K562 (cell line): ENCODE measurements around the gene MTMR10. TPM values are rescaled to one million over a fixed set of nuclear protein-coding genes. Genes with fewer than 3 reads are reported as not detected.

Experiments
- ATAC-seq: fragments of 200-7000 bp; cut with Tn5 transposase; 3 replicates; pipeline ENCODE4 v1.9.1; 2020; ENCODE audit warnings: moderate library complexity
- Bru-seq: library from RNA; stranded (reverse); fragments of 400-500 nt; gene quantifications from one replicate; lab custom pipeline; 2021; lab: Mats Ljungman, UMichigan
- BruChase-seq, 2 experiments: library from RNA; stranded (reverse); fragments of 400-500 nt; gene quantifications; one replicate each; lab custom pipeline; 2021; lab: Mats Ljungman, UMichigan
- BruUV-seq: library from RNA; stranded (reverse); fragments of 400-500 nt; replicated peaks from 2 replicates; lab custom pipeline; 2021; lab: Mats Ljungman, UMichigan
- CTCF ChIA-PET: fragments of 300-600 bp; formaldehyde crosslinking; extraction: SDS; loops from one replicate; lab custom pipeline; 2021; ENCODE audit warnings: low intra/inter-chr PET ratio; lab: Yijun Ruan, JAX
- POLR2A ChIA-PET: fragments of 300-600, 350-650 bp; sonication (Branson Sonifier 250); formaldehyde crosslinking; extraction: SDS; loops from one replicate; lab custom pipeline; 2021; ENCODE audit warnings: antibody characterized with exemption, inconsistent platforms; lab: Yijun Ruan, JAX
- DNase-seq, 4 experiments: peaks; one replicate each; pipeline versions ENCODE4 v3.0.0 to v3.0.0-alpha.2; 2011 to 2018; ENCODE audit warnings: low spot score in 3 of 4, mixed read lengths in 3 of 4; ENCODE audit errors: extremely low read depth in 1 of 4
- FAIRE-seq: peaks from 2 replicates; lab custom pipeline; 2011; peaks lifted over from hg19 to GRCh38; lab: Jason Lieb, UNC
- H2AFZ ChIP-seq: 2 replicates; pipeline ENCODE4 v1.6.0; 2011; ENCODE audit warnings: low read depth, low read length, control low read depth, inconsistent platforms
- H3K27ac ChIP-seq: fragments of 200-600 bp; 3 replicates; pipeline ENCODE4 v1.8.0; 2011; ENCODE audit warnings: low read depth, mild to moderate bottlenecking, control low read depth, inconsistent platforms, low read length, moderate library complexity, mixed read lengths; ENCODE audit errors: extremely low read depth
- H3K27me3 ChIP-seq, 2 experiments: fragments of 300-600 bp in 1 of 2; 2 replicates in 1 of 2; 3 replicates in 1 of 2; pipeline versions ENCODE4 v1.6.0 to v1.8.0; 2011; ENCODE audit warnings: inconsistent platforms in 2 of 2, low read length in 2 of 2, mild to moderate bottlenecking in 1 of 2, mixed read lengths in 1 of 2, moderate library complexity in 1 of 2; ENCODE audit not compliant: control insufficient read depth in 2 of 2, insufficient read depth in 2 of 2
- H3K36me3 ChIP-seq: fragments of 300-600 bp; 3 replicates; pipeline ENCODE4 v1.8.0; 2011; ENCODE audit warnings: mild to moderate bottlenecking, low read length, inconsistent platforms; ENCODE audit not compliant: control insufficient read depth, insufficient read depth
- H3K4me1 ChIP-seq, 2 experiments: fragments of 200-600 bp in 1 of 2; replicated peaks in 1 of 2; 2 replicates in 1 of 2; 3 replicates in 1 of 2; pipeline versions ENCODE4 v1.5.1 to v1.8.0; 2011; ENCODE audit warnings: inconsistent platforms in 2 of 2, low read length in 2 of 2, mild to moderate bottlenecking in 1 of 2, mixed read lengths in 1 of 2, moderate library complexity in 1 of 2; ENCODE audit not compliant: control insufficient read depth in 2 of 2, insufficient read depth in 2 of 2
- H3K4me2 ChIP-seq: 2 replicates; pipeline ENCODE4 v1.6.1; 2011; ENCODE audit warnings: low read length, control low read depth, inconsistent platforms, mixed read lengths; ENCODE audit not compliant: insufficient read depth
- H3K4me3 ChIP-seq: fragments of 200-600 bp; sonication (generic), shearing (Covaris generic); 2 replicates; pipeline ENCODE4 v1.5.1; 2016; ENCODE audit warnings: control low read depth, inconsistent platforms
- H3K79me2 ChIP-seq: fragments of 200-600 bp; 3 replicates; pipeline ENCODE4 v1.8.0; 2011; ENCODE audit warnings: low read length, inconsistent platforms; ENCODE audit not compliant: control insufficient read depth, insufficient read depth
- H3K9ac ChIP-seq, 2 experiments: 2 replicates each; pipeline versions ENCODE4 v1.6.0 to v1.6.1; 2011; ENCODE audit warnings: low read depth in 2 of 2, low read length in 2 of 2, control low read depth in 1 of 2, inconsistent platforms in 1 of 2, mild to moderate bottlenecking in 1 of 2, mixed read lengths in 1 of 2; ENCODE audit not compliant: insufficient read depth in 1 of 2
- H3K9me1 ChIP-seq: one replicate; pipeline ENCODE4 v1.6.0; 2011; ENCODE audit warnings: inconsistent platforms, mild to moderate bottlenecking, low read length, moderate library complexity; ENCODE audit not compliant: control insufficient read depth, insufficient read depth
- H3K9me3 ChIP-seq: replicated peaks from 2 replicates; pipeline ENCODE4 v1.5.1; 2011; ENCODE audit warnings: low read depth, low read length, inconsistent platforms; ENCODE audit not compliant: control insufficient read depth, insufficient read depth
- H4K20me1 ChIP-seq: replicated peaks from 2 replicates; pipeline ENCODE4 v1.6.1; 2011; ENCODE audit warnings: low read length, inconsistent platforms, mixed read lengths; ENCODE audit not compliant: control insufficient read depth, insufficient read depth
- ARID3B ChIP-seq: fragments of 250-450 bp; sonication (Bioruptor Pico); IDR thresholded peaks from 2 replicates; pipeline ENCODE4 v1.4.0; 2020; ENCODE audit warnings: borderline replicate concordance
- CBFA2T3 ChIP-seq: fragments of 450-650 bp; IDR thresholded peaks from 2 replicates; pipeline ENCODE4 v1.6.1; 2017
- CXXC5 ChIP-seq: fragments of 250-450 bp; sonication (Bioruptor Pico); IDR thresholded peaks from 2 replicates; pipeline ENCODE4 v1.8.0; 2022; ENCODE audit warnings: inconsistent platforms, mild to moderate bottlenecking, moderate library complexity
- ESRRA ChIP-seq: fragments of 450-650 bp; IDR thresholded peaks from 2 replicates; pipeline ENCODE4 v1.6.1; 2014; ENCODE audit warnings: low read depth, mild to moderate bottlenecking, moderate library complexity, borderline replicate concordance
- GABPA ChIP-seq: fragments of 200-800 bp; sonication (Bioruptor generic); conservative IDR thresholded peaks from 2 replicates; pipeline ENCODE4 v1.6.1; 2016; ENCODE audit warnings: low read depth, missing genetic modification characterization, missing compliant biosample characterization
- GATAD2B ChIP-seq: fragments of 450-650 bp; IDR thresholded peaks from 2 replicates; pipeline ENCODE4 v1.6.1; 2017; ENCODE audit warnings: mild to moderate bottlenecking, borderline replicate concordance
- KDM4B ChIP-seq, 2 experiments: fragments of 450-650 bp in 1 of 2; sonication (generic) in 1 of 2; IDR thresholded peaks; 2 replicates each; pipeline ENCODE4 v1.6.1; 2016 to 2017; ENCODE audit warnings: borderline replicate concordance in 2 of 2, antibody characterized with exemption in 1 of 2, low read depth in 1 of 2, mild to moderate bottlenecking in 1 of 2
- MBD2 ChIP-seq: sonication (generic); IDR thresholded peaks from 2 replicates; pipeline ENCODE4 v1.6.1; 2016; ENCODE audit warnings: low read depth, borderline replicate concordance
- NR4A1 ChIP-seq, 2 experiments: fragments of 250-450 bp in 1 of 2; fragments of 450-650 bp in 1 of 2; sonication (Bioruptor Pico) in 1 of 2; IDR thresholded peaks; 2 replicates each; pipeline versions ENCODE4 v1.4.0 to v1.6.1; 2016 to 2020; ENCODE audit warnings: mild to moderate bottlenecking in 2 of 2, missing compliant biosample characterization in 1 of 2, missing genetic modification characterization in 1 of 2, moderate library complexity in 1 of 2
- SOX6 ChIP-seq: fragments of 450-650 bp; IDR thresholded peaks from 2 replicates; pipeline ENCODE4 v1.6.1; 2014; ENCODE audit warnings: mild to moderate bottlenecking
- TAF15 ChIP-seq: fragments of 200-400 bp; formaldehyde crosslinking; IDR thresholded peaks from 2 replicates; pipeline ENCODE4 v1.6.1; 2017; ENCODE audit warnings: mild to moderate bottlenecking, low read depth, low read length, moderate library complexity
- YBX1 ChIP-seq: fragments of 450-650 bp; IDR thresholded peaks from 2 replicates; pipeline ENCODE4 v1.7.1; 2016; ENCODE audit warnings: mild to moderate bottlenecking
- ZNF263 ChIP-seq: sonication (generic); formaldehyde crosslinking; IDR thresholded peaks from 2 replicates; pipeline ENCODE4 v1.8.0; 2022; ENCODE audit warnings: mild to moderate bottlenecking, missing genetic modification reagents, borderline replicate concordance
- WGBS: fragments of 100-300 bp; shearing (Covaris generic); methylation state at CpG from one replicate; pipeline ENCODE4 v1.1.6; 2016; ENCODE audit warnings: low coverage, mixed read lengths; ENCODE audit not compliant: insufficient coverage; ENCODE audit errors: missing lambda C conversion rate; 5-methylcytosine and 5-hydroxymethylcytosine counted together
- in situ Hi-C: fragments of 300-500 bp; cut with MboI; formaldehyde crosslinking; loops from 4 replicates; pipeline ENCODE4 v1.15.0; 2018; ENCODE audit warnings: inconsistent platforms, mixed read lengths
- intact Hi-C: fragments of 100-400 bp; cut with micrococcal nuclease; formaldehyde crosslinking; loops from 2 replicates; pipeline ENCODE4 v1.14.2; 2022
- long read RNA-seq, 3 experiments: library from polyadenylated mRNA in 2 of 3; library from RNA in 1 of 3; unstranded in 2 of 3; stranded (forward) in 1 of 3; transcript quantifications; one replicate each; pipeline ENCODE4 v2.0.0, GENCODE V29; 2019 to 2022
- polyA minus RNA-seq, 3 experiments: library from RNA; depleted of rRNA, polyadenylated mRNA; stranded (reverse); fragments of >200 nt; gene quantifications; 2 replicates each; pipeline ENCODE4 v1.2.3, GENCODE V29; 2011
- polyA plus RNA-seq, 8 experiments: library from polyadenylated mRNA; depleted of rRNA in 4 of 8; stranded (reverse) in 5 of 8; unstranded in 3 of 8; fragments of >200 nt; fragmentation: Nextera tagmentation in 2 of 8; fragmentation: Illumina TruSeq in 1 of 8; extraction: Ambion mirVana in 2 of 8; extraction: Trizol in 1 of 8; gene quantifications; 2 replicates each; pipeline versions ENCODE4 v1.2.1 to v1.2.3, GENCODE V29; 2011 to 2014; ENCODE audit warnings: inconsistent platforms in 1 of 8, missing spikeins in 1 of 8
- total RNA-seq, 7 experiments: library from RNA; depleted of rRNA in 6 of 7; stranded (reverse); fragments of >200 nt in 6 of 7; fragmentation: Illumina TruSeq in 2 of 7; extraction: Trizol in 2 of 7; gene quantifications; 2 replicates each; pipeline versions ENCODE4 v1.2.1 to v1.2.3, GENCODE V29; 2011 to 2021; ENCODE audit warnings: low replicate concordance in 1 of 7

The MTMR10 gene
- total RNA-seq (2011; cell fraction: chromatin; rRNA removed; ENCODE audit: low replicate concordance), result 14.0 and 34.0 TPM in 2 replicates
- 9.2 and 9.6 TPM in 2 replicates for total RNA-seq (2011; cell fraction: nucleolus; rRNA removed)
- 14.1 and 22.3 TPM in 2 replicates for total RNA-seq (2011; cell fraction: nucleoplasm; rRNA removed)
- total RNA-seq (2014; rRNA removed), result 3.4 and 3.9 TPM in 2 replicates
- 4.8 and 6.1 TPM in 2 replicates for total RNA-seq (2014; rRNA removed; fragmentation: Illumina TruSeq; extraction: Trizol)
- total RNA-seq (2015; rRNA removed; fragmentation: Illumina TruSeq; extraction: Trizol), result 6.3 and 6.8 TPM in 2 replicates
- total RNA-seq (2021), result 6.4 and 6.6 TPM in 2 replicates
- polyA plus RNA-seq (2011; rRNA removed), result 4.8 and 5.7 TPM in 2 replicates
- polyA plus RNA-seq (2011; cell fraction: cytosol; rRNA removed), result 0.91 and 2.4 TPM in 2 replicates
- polyA plus RNA-seq (2011; cell fraction: nucleus; rRNA removed), result 9.6 and 12.8 TPM in 2 replicates
- 3.3 and 4.7 TPM in 2 replicates for polyA plus RNA-seq (2012)
- polyA plus RNA-seq (2014; fragmentation: Illumina TruSeq; extraction: Trizol), result 5.4 and 5.7 TPM in 2 replicates
- 1 to 10 TPM; 1.6 to 1.8 TPM for polyA plus RNA-seq (2014; fragmentation: Nextera tagmentation; extraction: Ambion mirVana)
- polyA plus RNA-seq (2014; rRNA removed), result 3.5 and 4.0 TPM in 2 replicates
- 10.5 and 12.9 TPM in 2 replicates for polyA minus RNA-seq (2011; rRNA and poly(A)+ RNA removed)
- polyA minus RNA-seq (2011; cell fraction: cytosol; rRNA and poly(A)+ RNA removed), result 2.9 and 5.3 TPM in 2 replicates
- polyA minus RNA-seq (2011; cell fraction: nucleus; rRNA and poly(A)+ RNA removed), result 11.6 and 17.3 TPM in 2 replicates
- percentile 71 among the genes with signal in this experiment for Bru-seq, nascent RNA
- percentile 76 among the genes with signal in this experiment for BruChase-seq, experiment 1, labeled RNA remaining after a 2-hour chase
- percentile 75 among the genes with signal in this experiment for BruChase-seq, experiment 2, labeled RNA remaining after a 6-hour chase
- long read RNA-seq, experiment 1, full-length matches to known transcripts, result 9 of 17 reads
- long read RNA-seq, experiment 1, partial matches to known transcripts, result 4 of 17 reads
- long read RNA-seq, experiment 1, other reads (novel, unspliced or antisense), result 4 of 17 reads
- long read RNA-seq, experiment 2, partial matches to known transcripts, result 1 of 7 reads
- long read RNA-seq, experiment 2, other reads (novel, unspliced or antisense), result 6 of 7 reads
- long read RNA-seq, experiment 3, partial matches to known transcripts, result 0 of 1 reads
- long read RNA-seq, experiment 3, other reads (novel, unspliced or antisense), result 1 of 1 reads

DNA sequence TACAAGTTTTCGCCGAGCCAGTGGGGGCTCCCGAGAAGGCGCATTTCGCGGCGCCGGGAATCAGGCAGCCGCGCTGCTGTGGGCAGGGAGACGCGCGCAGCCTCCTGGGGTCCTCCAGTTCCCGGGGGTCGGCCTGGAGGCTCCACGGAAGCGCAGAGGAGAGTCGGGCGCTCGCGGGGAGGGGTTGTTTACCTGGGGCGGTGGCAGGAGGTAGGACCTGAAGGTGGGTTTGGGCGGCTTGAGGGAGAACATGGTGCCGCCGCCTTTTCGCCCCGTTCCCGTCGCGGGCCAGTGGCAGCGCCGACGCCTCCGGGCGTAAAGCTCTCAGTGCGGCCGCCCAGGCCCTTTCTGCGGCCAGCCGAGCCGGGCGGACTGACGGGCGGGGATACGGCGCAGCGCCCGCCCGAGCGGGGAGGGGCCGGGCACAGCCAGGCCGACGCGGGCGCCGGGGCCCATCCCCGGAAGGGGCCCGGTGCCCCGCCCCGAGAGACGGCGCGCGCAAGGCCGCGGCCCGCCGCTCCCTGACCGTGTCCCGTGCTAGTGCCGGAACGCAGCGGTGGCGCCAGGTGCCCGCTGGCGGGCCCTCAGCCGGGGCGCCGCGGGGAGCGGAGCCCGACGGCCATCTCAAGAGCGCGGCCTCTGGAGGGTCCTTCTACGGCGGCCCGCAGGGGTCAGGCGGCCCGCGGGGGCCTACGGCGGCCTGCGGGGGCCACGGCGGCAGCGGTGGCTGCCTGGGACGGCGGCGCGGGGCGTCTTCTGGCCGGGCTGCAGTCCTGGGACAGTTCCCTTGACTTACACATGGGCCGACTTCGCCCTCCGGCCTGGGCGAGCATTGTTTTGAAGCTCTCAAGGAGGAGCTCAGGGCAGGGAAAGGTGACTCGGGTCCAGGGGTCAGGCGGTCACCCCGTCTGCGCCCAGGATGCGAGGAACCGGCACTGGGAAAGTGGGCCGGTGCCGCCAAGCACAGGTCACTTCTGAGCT is at the start of gene MTMR10:
TSS of gene MTMR10 (minus strand) at position 374 of the 981 bp plus-strand sequence. CDS start at position 252, 122 bp downstream.
- under 1% methylated on average over 79 of the region's 114 CpGs for WGBS
- BruUV-seq, result TSS peak; percentile 92
- H3K36me3 ChIP-seq, result peaks cover 6% of the 10 kb centered on the region; the same call in 1 of the 3 replicates
- H3K4me2 ChIP-seq, result peak within 1 kb of the TSS; percentile 93
- H4K20me1 ChIP-seq, result no peaks in the 10 kb centered on the region
- H2AFZ ChIP-seq, result peak within 1 kb of the TSS; percentile 96
- H3K27me3 ChIP-seq, result no peaks in the 10 kb centered on the region
- in situ Hi-C loops, result no loop called here
- H3K79me2 ChIP-seq, result peaks cover 14% of the 10 kb centered on the region; the same call in 2 of the 3 replicates
- POLR2A ChIA-PET, result interaction anchor here (0.7 to 2.3 kb wide), 8 partner anchors 11 to 460 kb away, joined by 3 to 8 read pairs (median 3); no protein-coding TSS in a partner anchor
- peak within 1 kb of the TSS; percentile 87 to 97 for H3K9ac ChIP-seq
- CTCF ChIA-PET, result interaction anchor here (0.6 kb wide), 1 partner anchor 53 kb away, joined by 3 read pairs; no protein-coding TSS in a partner anchor
- H3K9me3 ChIP-seq, result no peaks in the 10 kb centered on the region
- peak; percentile 78 to 94 (median 92) for DNase-seq
- peak within 1 kb of the TSS; percentile 82 for H3K27ac ChIP-seq
- peak within 1 kb of the TSS; percentile 84 for H3K4me3 ChIP-seq
- intact Hi-C loops, result loop anchor here (5.0 to 10.0 kb wide), 2 partner anchors 89 to 133 kb away; partner anchors contain the start of gene FAN1
- peaks cover 0 to 12% of the 10 kb centered on the region in 2 experiments; a peak in 3 of 5 replicates for H3K4me1 ChIP-seq
- no peaks in the 10 kb centered on the region for H3K9me1 ChIP-seq
- FAIRE-seq, result no peak
- ATAC-seq, result peak; percentile 98
- TF ChIP-seq ZNF263, result no peak
- no peak for TF ChIP-seq YBX1
- 0 out of 2 replicates have a peak, but pooled peaks have one; percentile 22 for TF ChIP-seq MBD2
- TF ChIP-seq ESRRA, result 0 out of 2 replicates have a peak, but pooled peaks have one; percentile 6
- no peak for TF ChIP-seq NR4A1 (CRISPR knock-in tag; IDR thresholded peaks at IDR 0.05)
- TF ChIP-seq NR4A1 (tag; IDR thresholded peaks at IDR 0.05), result peak; percentile 69; the same call in 1 of the 2 replicates
- 0 out of 2 replicates have a peak, but pooled peaks have one; percentile 22 for TF ChIP-seq SOX6
- TF ChIP-seq CBFA2T3, result no peak
- TF ChIP-seq TAF15, result no peak
- TF ChIP-seq KDM4B (IDR thresholded peaks at IDR 0.05; ENCODE audit: borderline replicate concordance in 2 of 2, low read depth in 1 of 2), result no peak
- peak; percentile 81 for TF ChIP-seq GABPA (tag)
- TF ChIP-seq CXXC5 (CRISPR knock-in tag), result peak; percentile 94
- TF ChIP-seq GATAD2B, result peak; percentile 93
- no peak for TF ChIP-seq ARID3B (CRISPR knock-in tag)
